Upper lobe of left lung (tissue), 6 donors: ENCODE measurements around the gene CACNB2. TPM values are rescaled to one million over a fixed set of nuclear protein-coding genes. Genes with fewer than 3 reads are reported as not detected.
A peak's percentile ranks its signal among the peaks of the same experiment; 100 is the strongest.

ENCODE experiments used
- ATAC-seq, 2 donors: fragments of 200-7000 bp; cut with Tn5 transposase; one replicate each; pipeline ENCODE4 v1.9.1; 2022; ENCODE audit warnings: mild to moderate bottlenecking in 2 of 2, moderate library complexity in 2 of 2; ENCODE audit not compliant: low FRiP score in 2 of 2
- DNase-seq, 2 donors: peaks; one replicate each; pipeline ENCODE4 v3.0.0-alpha.2; 2019 to 2020
- H3K27ac ChIP-seq, 4 donors: fragments of 200-600 bp; sonication (generic); one replicate each; pipeline ENCODE4 v1.5.1; 2016 to 2019
- H3K27me3 ChIP-seq, 4 donors: fragments of 200-600 bp; sonication (generic); one replicate each; pipeline ENCODE4 v1.5.1; 2017 to 2019
- H3K36me3 ChIP-seq, 4 donors: fragments of 200-600 bp; sonication (generic); one replicate each; pipeline ENCODE4 v1.5.1; 2016 to 2019
- H3K4me1 ChIP-seq, 4 donors: fragments of 200-600 bp; sonication (generic); one replicate each; pipeline ENCODE4 v1.5.1; 2018 to 2019
- H3K4me3 ChIP-seq, 4 donors: fragments of 200-600 bp; sonication (generic); one replicate each; pipeline ENCODE4 v1.5.1; 2017 to 2019; ENCODE audit warnings: mild to moderate bottlenecking in 2 of 4, moderate library complexity in 1 of 4
- H3K9me3 ChIP-seq, 4 donors: fragments of 200-600 bp; sonication (generic); one replicate each; pipeline ENCODE4 v1.5.1; 2018 to 2019
- CTCF ChIP-seq, 6 experiments: fragments of 450-650 bp in 4 of 6; fragments of 200-600 bp in 2 of 6; sonication (generic) in 2 of 6; IDR thresholded peaks; one replicate each; pipeline ENCODE4 v1.5.1; 2016 to 2019; ENCODE audit warnings: antibody characterized with exemption in 6 of 6
- EP300 ChIP-seq, 4 donors: sonication (generic); formaldehyde crosslinking; IDR thresholded peaks; one replicate each; pipeline ENCODE4 v1.5.1; 2017; ENCODE audit warnings: antibody characterized with exemption in 4 of 4, control low read depth in 2 of 4
- POLR2A ChIP-seq, 4 donors: fragments of 450-650 bp; IDR thresholded peaks; one replicate each; pipeline ENCODE4 v1.5.1; 2016 to 2017; ENCODE audit warnings: antibody characterized with exemption in 4 of 4, mild to moderate bottlenecking in 2 of 4
- POLR2AphosphoS5 ChIP-seq, 2 donors: sonication (generic); formaldehyde crosslinking; IDR thresholded peaks; one replicate each; pipeline ENCODE4 v1.5.1; 2017; ENCODE audit warnings: antibody characterized with exemption in 2 of 2
- WGBS, 2 donors: methylation state at CpG; one replicate each; pipeline ENCODE4 v1.1.5; 2017 to 2018; 5-methylcytosine and 5-hydroxymethylcytosine counted together
- total RNA-seq, 6 donors: library from RNA; depleted of rRNA in 4 of 6; stranded (reverse); fragments of >200 nt in 4 of 6; gene quantifications; one replicate each; pipeline versions ENCODE4 v1.1.0 to v1.2.1, GENCODE V29; 2016 to 2021
- donor health status: DM: no; HTN: no; CAD: no; lungs with moderate emphysema.
- donor health status: DM: no; HTN: yes; CAD: no; lungs with severe emphysema.

CACNB2 gene
- total RNA-seq, 6 donors from 2014 or later: 1.4 to 6.3 (median 2.9) TPM

GRCh38 chr10:18449611-18450026 lies 309.4 kb downstream of the CACNB2 start:
- Histone ChIP-seq H3K9me3 (no peaks in the 10 kb centered on the region), H3K36me3 (no peaks in the 10 kb centered on the region), H3K27me3 (no peaks in the 10 kb centered on the region), H3K27ac (no peak overlapping the region), H3K4me3 (no peak overlapping the region), H3K4me1 (no peaks in the 10 kb centered on the region)
- TF ChIP-seq POLR2AphosphoS5 (IDR thresholded peaks at IDR 0.05) (no peak), POLR2A (IDR thresholded peaks at IDR 0.05) (no peak), EP300 (IDR thresholded peaks at IDR 0.05) (no peak), CTCF (IDR thresholded peaks at IDR 0.05) (no peak)
- DNase-seq (no peak), ATAC-seq (peak in 1 of 2 donors; percentile 54)
- WGBS, 2 donors: 48 to 85% methylated on average over 7 of the region's 7 CpGs

- no peak overlapping the region for H3K4me3 ChIP-seq
- H3K4me1 ChIP-seq: no peaks in the 10 kb centered on the region
- DNase-seq (no peak), ATAC-seq (no peak)
- H3K9me3 ChIP-seq: no peaks in the 10 kb centered on the region
- no peak overlapping the region for H3K27ac ChIP-seq
- WGBS, 2 donors: 80 to 86% methylated on average over 6 of the region's 6 CpGs
- no peaks in the 10 kb centered on the region for H3K36me3 ChIP-seq
- H3K27me3 ChIP-seq: no peaks in the 10 kb centered on the region
- no peak for TF ChIP-seq POLR2AphosphoS5 (IDR thresholded peaks at IDR 0.05)
- no peak for TF ChIP-seq POLR2A (IDR thresholded peaks at IDR 0.05)
- no peak for TF ChIP-seq EP300 (IDR thresholded peaks at IDR 0.05)
- no peak for TF ChIP-seq CTCF (IDR thresholded peaks at IDR 0.05)
Observed at GRCh38 chr10:18450298-18450697, 310.1 kb downstream of the CACNB2 start.

- H3K36me3 ChIP-seq: no peaks in the 10 kb centered on the region
- no peak for TF ChIP-seq POLR2AphosphoS5 (IDR thresholded peaks at IDR 0.05)
- no peak for TF ChIP-seq CTCF (IDR thresholded peaks at IDR 0.05)
- no peak for TF ChIP-seq EP300 (IDR thresholded peaks at IDR 0.05)
- no peak for TF ChIP-seq POLR2A (IDR thresholded peaks at IDR 0.05)
- no peak overlapping the region for H3K4me3 ChIP-seq
- DNase-seq: no peak
- WGBS, 2 donors: 52 to 63% methylated on average over 1 of the region's 1 CpG
- no peaks in the 10 kb centered on the region for H3K27me3 ChIP-seq
- ATAC-seq: no peak
- no peaks in the 10 kb centered on the region for H3K9me3 ChIP-seq
- H3K4me1 ChIP-seq: no peaks in the 10 kb centered on the region
- no peak overlapping the region for H3K27ac ChIP-seq
Observed at GRCh38 chr10:18455086-18455884, 315.1 kb downstream of the CACNB2 start.

DNA sequence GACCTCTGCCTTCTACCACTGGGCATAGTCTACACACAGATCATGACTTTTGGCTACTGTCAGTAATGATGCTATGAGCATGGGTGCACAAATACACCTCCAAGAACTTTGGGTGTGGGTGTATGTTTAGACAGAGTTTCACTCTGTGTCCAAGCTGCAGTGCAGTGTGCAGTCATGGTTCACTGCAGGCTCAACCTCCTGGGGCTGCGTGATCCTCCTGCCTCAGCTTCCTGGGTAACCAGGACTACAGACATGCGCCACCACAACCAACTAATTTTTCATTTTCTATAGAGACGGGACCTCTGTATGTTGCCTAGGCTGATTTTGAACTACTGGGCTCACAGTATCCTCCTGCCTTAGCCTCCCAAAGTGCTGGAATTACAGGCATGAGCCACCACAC lies 316.8 kb downstream of the CACNB2 start:
- Histone ChIP-seq H3K4me1 (no peaks in the 10 kb centered on the region), H3K27me3 (no peaks in the 10 kb centered on the region), H3K9me3 (no peaks in the 10 kb centered on the region), H3K4me3 (no peak overlapping the region), H3K27ac (no peak overlapping the region), H3K36me3 (no peaks in the 10 kb centered on the region)
- TF ChIP-seq CTCF (IDR thresholded peaks at IDR 0.05) (no peak), POLR2A (IDR thresholded peaks at IDR 0.05) (no peak), POLR2AphosphoS5 (IDR thresholded peaks at IDR 0.05) (no peak), EP300 (IDR thresholded peaks at IDR 0.05) (no peak)
- no peak for ATAC-seq
- 84 to 94% methylated on average over 2 to 3 of the region's 3 CpGs for WGBS, 2 donors
- DNase-seq: no peak

DNA sequence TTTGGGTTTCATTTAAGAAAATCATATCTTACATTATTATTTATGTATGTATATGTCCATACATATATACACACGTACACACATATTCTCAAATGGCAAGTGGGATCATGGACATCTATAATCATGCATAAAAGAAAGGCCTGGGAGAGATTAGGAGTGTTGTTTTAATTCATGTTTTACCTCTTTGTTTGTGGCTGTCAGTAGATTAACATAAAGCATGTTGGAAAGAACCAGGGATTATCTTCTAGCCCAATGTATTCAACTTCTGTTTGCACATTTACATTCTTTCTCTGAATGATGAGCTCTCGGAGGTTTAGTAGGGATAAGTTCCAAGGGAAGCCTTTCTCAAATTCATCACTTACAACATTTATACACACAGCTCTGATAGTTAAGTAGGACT lies 319.8 kb downstream of the CACNB2 start:
- ATAC-seq: no peak
- no peaks in the 10 kb centered on the region for H3K36me3 ChIP-seq

More for the DNA sequence above, 319.8 kb downstream of the CACNB2 start:
- WGBS, 2 donors: 84 to 93% methylated on average over 2 of the region's 2 CpGs
- Histone ChIP-seq H3K27me3 (no peaks in the 10 kb centered on the region), H3K9me3 (no peaks in the 10 kb centered on the region), H3K27ac (no peak overlapping the region), H3K4me1 (no peaks in the 10 kb centered on the region), H3K4me3 (no peak overlapping the region)
- no peak for DNase-seq
- TF ChIP-seq CTCF (IDR thresholded peaks at IDR 0.05) (no peak), POLR2AphosphoS5 (IDR thresholded peaks at IDR 0.05) (no peak), EP300 (IDR thresholded peaks at IDR 0.05) (no peak), POLR2A (IDR thresholded peaks at IDR 0.05) (no peak)
